Left ventricle myocardium inferior (tissue), 1 donor: ENCODE results near the gene SGCD. TPM values are rescaled to one million over a fixed set of nuclear protein-coding genes. Genes with fewer than 3 reads are reported as not detected.

ENCODE experiments used
- DNase-seq: peaks from one replicate; pipeline ENCODE4 v3.0.0-alpha.2; 2020
- H3K27ac ChIP-seq: fragments of 200-600 bp; replicated peaks from 2 replicates; pipeline ENCODE4 v1.8.0; 2021
- H3K27me3 ChIP-seq: fragments of 200-600 bp; 2 replicates; pipeline ENCODE4 v1.8.0; 2021; ENCODE audit warnings: low read depth
- H3K36me3 ChIP-seq: fragments of 200-600 bp; 2 replicates; pipeline ENCODE4 v1.8.0; 2021
- H3K4me1 ChIP-seq: fragments of 200-600 bp; 2 replicates; pipeline ENCODE4 v1.8.0; 2021
- H3K4me3 ChIP-seq: fragments of 200-600 bp; 2 replicates; pipeline ENCODE4 v1.8.0; 2021; ENCODE audit warnings: mild to moderate bottlenecking, moderate library complexity
- H3K9me3 ChIP-seq: fragments of 200-600 bp; replicated peaks from 2 replicates; pipeline ENCODE4 v1.8.0; 2021
- intact Hi-C: fragments of 100-400 bp; cut with micrococcal nuclease; formaldehyde crosslinking; loops from one replicate; pipeline ENCODE4 v1.11.0; 2022
- total RNA-seq: library from RNA; stranded (reverse); fragmentation: NEBNext Ultra II Directional; extraction: Animal tissue kit (Norgen Biotek cat#: 25700); gene quantifications from one replicate; pipeline ENCODE4 v1.2.1, GENCODE V29; 2021
- TF ChIP-seq, protein P1 (sequence below): fragments of 200-600 bp; IDR thresholded peaks from 2 replicates; pipeline ENCODE4 v1.8.0; 2021; ENCODE audit warnings: antibody characterized with exemption, mild to moderate bottlenecking, borderline replicate concordance
- donor health status: DM: no; HTN: yes; CAD: no; lungs with severe emphysema.

The SGCD gene
- total RNA-seq, 1 donor from 2014 or later: 98.7 TPM

DNA sequence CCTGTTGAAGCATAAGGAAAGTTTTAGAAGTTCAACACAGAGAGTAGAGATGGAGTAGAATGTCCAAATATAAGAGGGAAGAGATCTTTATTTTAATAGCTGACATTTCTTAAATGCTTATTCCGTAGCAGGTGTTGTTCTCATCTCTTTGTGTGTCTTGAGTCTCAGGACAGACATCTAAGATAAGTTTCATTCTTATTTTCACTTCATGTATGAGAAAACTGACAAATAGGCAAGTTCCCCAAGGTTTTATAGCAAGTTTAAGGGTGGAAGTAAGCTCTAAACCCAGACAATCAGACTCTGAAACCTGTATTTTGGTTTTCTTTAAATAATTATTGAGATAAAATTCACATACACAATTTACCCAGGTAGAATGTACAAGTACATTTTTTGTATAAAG lies 294.8 kb downstream of the SGCD start:
- Histone ChIP-seq H3K36me3 (no peaks in the 10 kb centered on the region), H3K27me3 (no peaks in the 10 kb centered on the region), H3K4me1 (peaks cover 14% of the 10 kb centered on the region), H3K9me3 (no peaks in the 10 kb centered on the region), H3K27ac (no peak overlapping the region), H3K4me3 (no peak overlapping the region)
- TF ChIP-seq, protein P1, sequence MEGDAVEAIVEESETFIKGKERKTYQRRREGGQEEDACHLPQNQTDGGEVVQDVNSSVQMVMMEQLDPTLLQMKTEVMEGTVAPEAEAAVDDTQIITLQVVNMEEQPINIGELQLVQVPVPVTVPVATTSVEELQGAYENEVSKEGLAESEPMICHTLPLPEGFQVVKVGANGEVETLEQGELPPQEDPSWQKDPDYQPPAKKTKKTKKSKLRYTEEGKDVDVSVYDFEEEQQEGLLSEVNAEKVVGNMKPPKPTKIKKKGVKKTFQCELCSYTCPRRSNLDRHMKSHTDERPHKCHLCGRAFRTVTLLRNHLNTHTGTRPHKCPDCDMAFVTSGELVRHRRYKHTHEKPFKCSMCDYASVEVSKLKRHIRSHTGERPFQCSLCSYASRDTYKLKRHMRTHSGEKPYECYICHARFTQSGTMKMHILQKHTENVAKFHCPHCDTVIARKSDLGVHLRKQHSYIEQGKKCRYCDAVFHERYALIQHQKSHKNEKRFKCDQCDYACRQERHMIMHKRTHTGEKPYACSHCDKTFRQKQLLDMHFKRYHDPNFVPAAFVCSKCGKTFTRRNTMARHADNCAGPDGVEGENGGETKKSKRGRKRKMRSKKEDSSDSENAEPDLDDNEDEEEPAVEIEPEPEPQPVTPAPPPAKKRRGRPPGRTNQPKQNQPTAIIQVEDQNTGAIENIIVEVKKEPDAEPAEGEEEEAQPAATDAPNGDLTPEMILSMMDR: no peak
- intact Hi-C loops: no loop called here
- no peak for DNase-seq

- H3K36me3 ChIP-seq: no peaks in the 10 kb centered on the region
- H3K4me3 ChIP-seq: no peak overlapping the region
- DNase-seq: no peak
- intact Hi-C loops: no loop called here
- no peak overlapping the region for H3K27ac ChIP-seq
- no peaks in the 10 kb centered on the region for H3K9me3 ChIP-seq
- TF ChIP-seq, protein P1: no peak
- H3K27me3 ChIP-seq: no peaks in the 10 kb centered on the region
- peaks cover 20% of the 10 kb centered on the region for H3K4me1 ChIP-seq
Observed at GRCh38 chr5:156623381-156624040, 296.5 kb downstream of the SGCD start.

GRCh38 chr5:156624686-156625085 lies 297.7 kb downstream of the SGCD start:
- H3K4me3 ChIP-seq: no peak overlapping the region
- intact Hi-C loops: no loop called here
- DNase-seq: no peak
- TF ChIP-seq, protein P1: no peak
- peaks cover 22% of the 10 kb centered on the region for H3K4me1 ChIP-seq
- H3K27ac ChIP-seq: no peak overlapping the region
- H3K36me3 ChIP-seq: no peaks in the 10 kb centered on the region
- H3K9me3 ChIP-seq: no peaks in the 10 kb centered on the region
- H3K27me3 ChIP-seq: no peaks in the 10 kb centered on the region

DNA sequence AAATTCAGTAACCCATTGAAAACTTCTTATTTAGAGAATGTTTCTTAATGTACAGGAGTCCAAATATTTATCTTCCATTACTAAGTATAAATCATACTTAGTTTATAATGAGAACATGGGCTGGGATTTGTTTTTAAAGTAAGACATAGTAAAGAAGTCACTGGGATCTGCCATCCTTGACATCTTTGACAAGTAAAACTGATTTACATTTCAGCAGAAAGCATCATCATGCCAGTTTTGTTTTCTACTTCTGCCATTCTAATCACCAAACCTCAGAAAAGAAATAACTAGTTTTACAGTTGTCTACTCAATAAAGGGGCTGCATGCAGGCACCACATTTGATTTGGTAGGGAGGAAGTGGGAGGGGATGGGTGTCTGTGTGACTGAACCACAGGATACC lies 301.5 kb downstream of the SGCD start:
- no peaks in the 10 kb centered on the region for H3K9me3 ChIP-seq
- intact Hi-C loops: no loop called here
- H3K36me3 ChIP-seq: no peaks in the 10 kb centered on the region
- no peak overlapping the region for H3K4me3 ChIP-seq
- no peaks in the 10 kb centered on the region for H3K27me3 ChIP-seq
- peaks cover 13% of the 10 kb centered on the region for H3K4me1 ChIP-seq
- DNase-seq: no peak
- no peak overlapping the region for H3K27ac ChIP-seq
- TF ChIP-seq, protein P1: no peak

- H3K27ac ChIP-seq: no peak overlapping the region
- TF ChIP-seq, protein P1: no peak
- intact Hi-C loops: no loop called here
Observed at GRCh38 chr5:156631005-156631404, 304.0 kb downstream of the SGCD start.

More at GRCh38 chr5:156631005-156631404, 304.0 kb downstream of the SGCD start:
- Histone ChIP-seq H3K4me3 (no peak overlapping the region), H3K27me3 (no peaks in the 10 kb centered on the region), H3K9me3 (no peaks in the 10 kb centered on the region), H3K36me3 (no peaks in the 10 kb centered on the region), H3K4me1 (peaks cover 8% of the 10 kb centered on the region)
- DNase-seq: no peak
